Measurements from ENCODE around the gene ZBTB8B. TPM values are rescaled to one million over a fixed set of nuclear protein-coding genes. Genes with fewer than 3 reads are reported as not detected.
"Not testable (repeated sequence)": the region's sequence is repeated elsewhere in the genome, so short reads cannot be mapped to it uniquely, and the experiment has no call there.

Gene ZBTB8B
- total RNA-seq, 1 donor, result not detected

DNA sequence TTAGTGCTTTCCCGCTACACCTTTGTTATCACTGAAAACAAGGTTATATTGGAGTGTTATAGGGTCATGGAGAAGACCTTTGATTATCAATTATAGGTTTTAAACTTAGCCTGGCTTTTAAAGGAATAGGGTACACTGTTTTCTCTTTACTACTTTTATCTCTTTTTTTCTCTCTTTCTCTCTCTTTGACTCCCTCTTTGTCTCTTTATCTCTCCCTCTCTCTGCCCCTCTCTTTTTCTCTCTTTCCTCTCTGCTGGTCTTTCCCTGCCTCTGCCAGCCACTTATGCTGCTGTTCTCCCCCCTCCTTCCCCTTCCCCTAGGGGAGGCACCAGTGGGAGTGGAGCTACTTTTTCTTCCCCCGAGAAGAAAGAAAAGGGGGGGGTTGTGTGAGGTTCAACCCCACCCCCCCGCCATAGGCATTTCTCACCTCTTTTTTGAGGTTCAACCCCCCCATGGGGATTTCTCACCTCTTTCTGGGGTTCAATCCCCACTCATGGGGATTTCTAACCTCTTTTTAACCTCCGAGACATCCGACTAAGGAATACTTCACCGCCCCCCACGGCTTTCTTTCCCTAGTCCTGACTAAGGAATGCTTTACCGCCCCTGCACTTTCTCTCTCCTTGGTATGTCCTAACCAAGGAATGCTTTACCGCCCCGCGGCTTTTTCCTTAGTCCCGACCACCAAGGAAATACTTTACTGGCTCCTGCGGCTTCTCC is 17.2 kb upstream of the ZBTB8B start:
- TF ChIP-seq, protein P1, sequence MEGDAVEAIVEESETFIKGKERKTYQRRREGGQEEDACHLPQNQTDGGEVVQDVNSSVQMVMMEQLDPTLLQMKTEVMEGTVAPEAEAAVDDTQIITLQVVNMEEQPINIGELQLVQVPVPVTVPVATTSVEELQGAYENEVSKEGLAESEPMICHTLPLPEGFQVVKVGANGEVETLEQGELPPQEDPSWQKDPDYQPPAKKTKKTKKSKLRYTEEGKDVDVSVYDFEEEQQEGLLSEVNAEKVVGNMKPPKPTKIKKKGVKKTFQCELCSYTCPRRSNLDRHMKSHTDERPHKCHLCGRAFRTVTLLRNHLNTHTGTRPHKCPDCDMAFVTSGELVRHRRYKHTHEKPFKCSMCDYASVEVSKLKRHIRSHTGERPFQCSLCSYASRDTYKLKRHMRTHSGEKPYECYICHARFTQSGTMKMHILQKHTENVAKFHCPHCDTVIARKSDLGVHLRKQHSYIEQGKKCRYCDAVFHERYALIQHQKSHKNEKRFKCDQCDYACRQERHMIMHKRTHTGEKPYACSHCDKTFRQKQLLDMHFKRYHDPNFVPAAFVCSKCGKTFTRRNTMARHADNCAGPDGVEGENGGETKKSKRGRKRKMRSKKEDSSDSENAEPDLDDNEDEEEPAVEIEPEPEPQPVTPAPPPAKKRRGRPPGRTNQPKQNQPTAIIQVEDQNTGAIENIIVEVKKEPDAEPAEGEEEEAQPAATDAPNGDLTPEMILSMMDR (IDR thresholded peaks at IDR 0.05; ENCODE audit: insufficient read depth, low read depth, low read length), result no peak
- H3K4me3 ChIP-seq (ENCODE audit: low read depth, low read length), result peak overlapping the region; percentile 46
- DNase-seq (ENCODE audit: low read depth), result peak; percentile 32

DNA sequence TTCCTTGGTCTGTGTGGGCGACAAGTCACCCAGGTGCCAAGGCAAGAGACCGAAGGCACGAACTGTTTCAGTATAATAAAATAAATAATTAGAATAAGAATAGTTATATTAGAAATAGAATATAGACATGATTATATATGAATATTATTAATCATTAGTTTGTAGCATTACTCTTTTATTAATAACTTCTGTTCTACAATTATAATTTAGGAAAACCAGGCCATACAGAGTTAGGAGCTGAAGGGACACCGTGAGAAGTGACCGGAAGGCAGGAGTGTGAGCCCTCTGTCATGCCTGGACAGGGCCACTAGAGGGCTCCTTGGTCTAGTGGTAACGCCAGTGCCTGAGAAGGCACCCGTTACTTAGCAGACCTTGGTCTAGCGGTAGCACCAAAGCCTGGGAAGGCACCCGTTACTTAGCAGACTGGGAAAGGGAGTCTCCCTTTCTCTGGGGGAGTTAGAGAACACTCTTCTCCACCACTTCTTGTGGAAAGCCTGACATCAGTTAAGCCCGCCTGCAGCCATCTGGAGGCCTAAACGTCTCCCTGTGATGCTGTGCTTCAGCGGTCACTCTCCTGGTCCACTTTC is 16.6 kb upstream of the ZBTB8B start:
- peak; percentile 71 for DNase-seq (ENCODE audit: low read depth)
- TF ChIP-seq, protein P1 (IDR thresholded peaks at IDR 0.05; ENCODE audit: insufficient read depth, low read depth, low read length), result peak; percentile 89

DNA sequence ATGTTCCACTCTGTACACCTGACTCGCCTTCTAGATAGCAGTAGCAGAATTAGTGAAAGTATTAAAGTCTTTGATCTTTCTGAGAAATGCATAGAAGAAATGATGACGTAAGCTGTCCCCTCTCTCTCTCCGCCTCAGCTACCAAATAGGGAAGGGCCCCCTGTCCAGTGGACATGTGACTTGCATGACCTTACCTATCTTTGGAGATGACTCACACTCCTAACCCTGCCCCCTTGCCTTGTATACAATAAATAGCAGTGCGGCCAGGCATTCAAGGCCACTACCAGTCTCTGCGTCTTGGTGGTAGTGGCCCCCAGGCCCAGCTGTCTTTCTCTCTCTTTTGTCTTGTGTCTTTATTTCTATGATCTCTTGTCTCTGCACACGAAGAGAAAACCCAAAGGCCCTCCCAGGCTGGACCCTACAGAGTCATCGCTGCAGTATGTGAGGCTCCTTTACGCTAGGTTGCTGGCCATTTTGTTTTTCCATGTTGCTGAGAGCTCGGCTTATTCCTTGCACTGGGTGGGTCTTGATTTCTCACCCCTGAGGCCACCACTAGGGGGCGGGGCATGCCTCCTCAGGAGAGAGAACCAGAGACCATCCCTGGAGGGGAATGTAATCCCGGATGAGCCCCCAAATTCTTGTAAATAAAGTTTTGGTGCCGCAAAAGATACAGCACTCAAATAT is 16.0 kb upstream of the ZBTB8B start:
- peak; percentile 19 for DNase-seq (ENCODE audit: low read depth)
- TF ChIP-seq, protein P1 (IDR thresholded peaks at IDR 0.05; ENCODE audit: insufficient read depth, low read depth, low read length), result peak; percentile 33
- no peak overlapping the region for H3K4me3 ChIP-seq (ENCODE audit: low read depth, low read length)

More for the DNA sequence above, 16.6 kb upstream of the ZBTB8B start:
- peak overlapping the region; percentile 46 for H3K4me3 ChIP-seq (ENCODE audit: low read depth, low read length)

DNA sequence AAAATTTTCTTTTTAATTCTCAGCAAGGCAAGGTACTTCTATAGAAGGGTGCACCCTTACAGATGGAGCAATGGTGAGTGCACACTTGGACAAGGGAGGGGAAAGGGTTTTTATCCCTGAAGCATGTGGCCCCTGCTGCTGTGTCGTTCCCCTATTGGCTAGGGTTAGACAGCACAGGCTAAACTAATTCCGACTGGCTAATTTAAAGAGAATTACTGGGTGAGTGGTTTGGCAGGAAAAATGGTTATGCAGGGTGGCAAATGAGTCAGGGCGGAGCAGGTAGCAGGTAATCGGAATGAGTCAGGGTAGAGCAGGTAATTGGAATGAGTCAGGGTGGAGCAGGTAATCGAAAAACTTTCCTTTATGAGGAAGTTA is 15.4 kb upstream of the ZBTB8B start:
- H3K4me3 ChIP-seq (ENCODE audit: low read depth, low read length); DNase-seq (ENCODE audit: low read depth): not testable (repeated sequence)

DNA sequence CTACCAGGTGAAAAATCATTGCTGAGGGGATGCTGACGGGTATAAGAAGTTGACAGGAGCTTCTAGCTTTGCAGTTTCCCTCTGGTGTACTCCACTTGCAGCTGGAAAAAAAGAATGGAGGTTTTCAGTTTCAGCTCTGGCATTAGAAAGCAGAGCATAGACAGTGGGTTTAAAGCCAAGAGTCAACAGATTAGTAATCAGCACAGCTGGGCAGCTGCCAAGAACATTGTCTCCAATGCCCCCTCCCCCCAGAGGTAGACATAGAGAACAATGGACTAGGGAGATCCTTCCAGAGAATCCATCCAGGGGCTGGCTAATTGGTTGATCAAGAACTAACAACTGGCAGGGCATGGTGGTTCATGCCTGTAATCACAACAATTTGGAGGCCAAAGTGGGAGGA is 10.1 kb upstream of the ZBTB8B start:
- no peak for DNase-seq (ENCODE audit: low read depth)
- H3K4me3 ChIP-seq (ENCODE audit: low read depth, low read length), result no peak overlapping the region
- TF ChIP-seq, protein P1 (IDR thresholded peaks at IDR 0.05; ENCODE audit: insufficient read depth, low read depth, low read length), result no peak

DNA sequence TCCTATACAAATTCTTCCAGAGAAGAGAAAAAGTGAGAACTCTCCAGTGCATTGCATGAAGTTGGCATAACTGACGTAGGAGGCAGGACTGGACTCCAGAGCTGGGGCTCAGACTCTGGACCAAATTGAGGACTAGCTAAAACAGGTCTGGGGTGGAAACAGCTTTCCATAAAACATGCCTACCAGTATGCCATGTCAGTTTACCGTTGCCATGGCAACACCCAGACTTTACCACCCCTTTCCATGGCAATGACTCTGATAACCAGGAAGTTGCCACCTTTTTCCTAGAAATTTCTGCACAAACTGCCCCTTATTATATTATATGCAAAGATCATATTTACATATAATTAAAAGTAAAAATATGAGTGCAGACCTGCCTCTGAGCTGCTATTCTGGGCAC is 8.9 kb upstream of the ZBTB8B start:
- no peak for DNase-seq (ENCODE audit: low read depth)
- no peak overlapping the region for H3K4me3 ChIP-seq (ENCODE audit: low read depth, low read length)
- TF ChIP-seq, protein P1 (IDR thresholded peaks at IDR 0.05; ENCODE audit: insufficient read depth, low read depth, low read length), result no peak

DNA sequence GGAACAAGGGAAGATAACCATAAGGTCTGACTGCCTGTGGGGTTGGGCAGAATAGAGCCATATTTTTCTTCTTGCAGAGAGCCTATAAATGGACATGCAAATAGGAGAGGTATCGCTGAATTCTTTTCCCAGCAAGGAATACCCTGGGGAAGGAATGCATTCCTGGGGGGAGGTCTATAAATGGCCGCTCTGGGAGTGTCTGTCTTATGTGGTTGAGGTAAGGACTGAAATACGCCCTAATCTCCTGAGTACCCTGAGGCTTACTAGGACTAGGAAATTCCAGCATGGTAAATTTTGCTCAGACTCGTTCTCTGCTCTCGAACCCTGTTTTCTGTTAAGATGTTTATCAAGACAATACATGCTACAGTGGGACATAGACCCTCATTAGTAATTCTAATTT is 6.1 kb upstream of the ZBTB8B start:
- H3K4me3 ChIP-seq (ENCODE audit: low read depth, low read length); DNase-seq (ENCODE audit: low read depth): not testable (repeated sequence)

DNA sequence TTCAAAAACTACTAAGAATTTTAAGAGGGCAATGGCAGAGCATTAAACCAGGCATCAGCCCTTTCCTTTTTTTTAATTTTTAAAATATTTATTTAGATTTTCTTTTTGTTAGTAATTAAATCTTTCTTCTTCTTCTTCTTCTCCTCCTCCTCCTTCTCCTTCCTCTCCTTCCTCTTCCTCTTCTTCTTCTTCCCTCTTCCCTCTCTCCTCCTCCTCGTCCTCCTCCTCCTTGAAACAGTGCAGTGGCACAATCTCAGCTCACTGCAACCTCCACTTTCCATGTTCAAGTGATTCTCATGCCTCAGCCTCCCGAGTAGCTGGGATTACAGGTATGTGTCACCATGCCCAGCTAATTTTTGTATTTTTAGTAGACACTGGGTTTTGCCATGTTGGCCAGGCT is 1.9 kb upstream of the ZBTB8B start:
- DNase-seq (ENCODE audit: low read depth); H3K4me3 ChIP-seq (ENCODE audit: low read depth, low read length): not testable (repeated sequence)

All from fibroblast of villous mesenchyme (primary cell).